ENCODE results near the gene CLDN9. TPM values are rescaled to one million over a fixed set of nuclear protein-coding genes. Genes with fewer than 3 reads are reported as not detected.

Gene CLDN9
- total RNA-seq, 4 donors from 2014 or later = not detected

GRCh38 chr16:3013998-3014690 lies 1.4 kb downstream of the CLDN9 start:
- Histone ChIP-seq H3K27me3 (peaks cover 0 to 95% (median 24%) of the 10 kb centered on the region in 4 donors), H3K9me3 (no peaks in the 10 kb centered on the region), H3K36me3 (no peaks in the 10 kb centered on the region), H3K4me3 (no peak overlapping the region), H3K27ac (no peak overlapping the region), H3K4me1 (peaks cover 0 to 37% (median 9%) of the 10 kb centered on the region in 3 donors)
- intact Hi-C loops (cut with DNase I) = no loop called here
- WGBS, 2 donors = 21 to 54% methylated on average over 2 to 4 of the region's 12 CpGs
- TF ChIP-seq CTCF (IDR thresholded peaks at IDR 0.05) (no peak), POLR2A (IDR thresholded peaks at IDR 0.05) (no peak)
- no peak for DNase-seq

DNA sequence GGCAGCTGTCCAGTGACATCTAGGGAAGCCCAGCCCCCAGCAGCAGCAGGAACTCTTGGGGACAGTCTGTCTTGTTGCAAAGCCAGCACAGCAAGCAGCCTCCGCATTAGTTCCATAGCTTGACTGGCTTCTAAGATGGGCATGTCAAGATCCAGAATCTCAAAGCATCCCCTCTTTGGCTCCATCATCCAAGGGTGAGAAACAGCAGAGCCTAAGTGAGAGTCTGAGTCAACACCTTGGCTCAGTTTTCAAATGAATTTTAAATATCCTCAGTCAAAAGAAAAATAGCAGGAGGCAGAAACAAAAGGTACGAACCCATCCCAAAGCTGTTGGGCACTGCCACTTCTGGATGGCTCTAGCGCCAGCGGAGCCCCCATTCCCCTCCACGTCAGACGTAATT lies 2.2 kb downstream of the CLDN9 start:
- Histone ChIP-seq H3K4me3 (no peak overlapping the region), H3K27ac (no peak overlapping the region), H3K4me1 (peaks cover 4 to 37% (median 6%) of the 10 kb centered on the region in 3 donors), H3K27me3 (peaks cover 0 to 90% (median 24%) of the 10 kb centered on the region in 4 donors), H3K9me3 (no peaks in the 10 kb centered on the region), H3K36me3 (no peaks in the 10 kb centered on the region)
- TF ChIP-seq POLR2A (IDR thresholded peaks at IDR 0.05) (no peak), CTCF (IDR thresholded peaks at IDR 0.05) (no peak)
- intact Hi-C loops (cut with DNase I) = no loop called here
- DNase-seq = no peak
- WGBS, 2 donors = 76 to 95% methylated on average over 6 of the region's 6 CpGs

GRCh38 chr16:3015865-3016521 lies 3.3 kb downstream of the CLDN9 start:
- intact Hi-C loops (cut with DNase I) = no loop called here
- 79 to 87% methylated on average over 7 to 10 of the region's 13 CpGs for WGBS, 2 donors
- H3K27me3 ChIP-seq = peaks cover 0 to 80% (median 24%) of the 10 kb centered on the region in 4 donors

GRCh38 chr16:3017344-3017743 lies 4.6 kb downstream of the CLDN9 start:
- WGBS, 2 donors = 44 to 71% methylated on average over 2 to 12 of the region's 20 CpGs
- H3K27ac ChIP-seq = no peak overlapping the region
- no peak for DNase-seq
- H3K9me3 ChIP-seq = no peaks in the 10 kb centered on the region
- no peak for TF ChIP-seq CTCF (IDR thresholded peaks at IDR 0.05)
- H3K4me3 ChIP-seq = no peak overlapping the region
- H3K27me3 ChIP-seq = peaks cover 0 to 67% (median 15%) of the 10 kb centered on the region in 4 donors
- intact Hi-C loops (cut with DNase I) = no loop called here
- peaks cover 22 to 55% (median 23%) of the 10 kb centered on the region in 3 donors for H3K4me1 ChIP-seq
- H3K36me3 ChIP-seq = no peaks in the 10 kb centered on the region

More at GRCh38 chr16:3015865-3016521, 3.3 kb downstream of the CLDN9 start:
- H3K9me3 ChIP-seq = no peaks in the 10 kb centered on the region
- TF ChIP-seq POLR2A (IDR thresholded peaks at IDR 0.05) = no peak
- no peak for TF ChIP-seq CTCF (IDR thresholded peaks at IDR 0.05)
- no peaks in the 10 kb centered on the region for H3K36me3 ChIP-seq
- no peak for DNase-seq
- H3K4me1 ChIP-seq = peaks cover 9 to 44% (median 9%) of the 10 kb centered on the region in 3 donors
- no peak overlapping the region for H3K27ac ChIP-seq
- H3K4me3 ChIP-seq = no peak overlapping the region

DNA sequence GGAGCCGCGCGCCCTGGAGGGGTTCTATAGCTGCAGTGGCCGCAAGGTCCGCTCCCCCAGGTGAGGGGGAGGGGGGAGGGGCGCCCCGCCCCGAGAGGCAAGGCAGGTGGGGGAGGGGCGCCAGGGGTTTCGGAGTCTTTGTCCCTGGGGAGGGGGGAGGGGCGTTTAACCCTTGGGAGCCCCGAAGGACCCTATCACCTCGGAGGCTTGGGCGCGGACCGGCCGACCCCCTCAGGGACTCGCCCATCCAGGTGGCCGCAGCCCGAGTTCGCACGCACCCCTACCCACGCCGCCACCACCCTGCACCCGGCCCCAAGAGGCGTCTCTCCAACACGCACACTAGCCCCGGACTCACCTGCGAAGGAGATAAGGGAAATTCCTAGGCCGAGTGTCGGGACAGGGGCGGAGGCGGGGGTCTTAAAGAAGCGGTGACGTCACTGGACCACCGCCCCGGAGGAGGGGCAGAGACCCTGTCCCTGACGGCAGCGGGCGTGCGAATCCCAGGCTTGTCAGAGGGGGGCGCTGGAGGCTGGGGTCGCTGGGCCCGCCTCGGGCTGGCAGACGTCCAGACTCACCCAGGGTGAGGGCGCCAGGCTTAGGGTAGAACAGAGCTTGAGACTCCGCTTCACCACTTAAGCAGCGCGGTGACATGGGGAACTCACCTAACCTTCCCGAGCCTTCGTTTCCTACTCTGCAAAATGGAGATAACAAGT lies 5.2 kb downstream of the CLDN9 start, which contains the start of gene CLDN6:
Gene CLDN6, minus strand, starts transcription at position 390 of the 713 bp plus-strand sequence. CDS start 2,162 bp downstream, outside the sequence.
- no peak within 1 kb of the TSS for H3K27ac ChIP-seq
- H3K4me1 ChIP-seq = peaks cover 29 to 55% (median 29%) of the 10 kb centered on the region in 3 donors
- H3K9me3 ChIP-seq = no peaks in the 10 kb centered on the region
- no peak within 1 kb of the TSS for H3K4me3 ChIP-seq
- H3K36me3 ChIP-seq = no peaks in the 10 kb centered on the region
- TF ChIP-seq CTCF (IDR thresholded peaks at IDR 0.05) (peak in 2 of 6 experiments; percentile 3 to 12), POLR2A (IDR thresholded peaks at IDR 0.05) (no peak)
- no peak for DNase-seq
- H3K27me3 ChIP-seq = peaks cover 0 to 61% (median 10%) of the 10 kb centered on the region in 4 donors
- intact Hi-C loops (cut with DNase I) = no loop called here
- 10% methylated on average over 25 of the region's 52 CpGs; no CpG with 5 or more reads in 1 of the 2 donors for WGBS, 2 donors

All from esophagus squamous epithelium (tissue), 5 donors.